Islet of Langerhans (tissue), 1 donor: ENCODE results near the gene SLC2A4RG.

ENCODE experiments used
- FAIRE-seq: peaks from one replicate; lab custom pipeline; 2011; peaks lifted over from hg19 to GRCh38; lab: Jason Lieb, UNC

The SLC2A4RG gene, protein sequence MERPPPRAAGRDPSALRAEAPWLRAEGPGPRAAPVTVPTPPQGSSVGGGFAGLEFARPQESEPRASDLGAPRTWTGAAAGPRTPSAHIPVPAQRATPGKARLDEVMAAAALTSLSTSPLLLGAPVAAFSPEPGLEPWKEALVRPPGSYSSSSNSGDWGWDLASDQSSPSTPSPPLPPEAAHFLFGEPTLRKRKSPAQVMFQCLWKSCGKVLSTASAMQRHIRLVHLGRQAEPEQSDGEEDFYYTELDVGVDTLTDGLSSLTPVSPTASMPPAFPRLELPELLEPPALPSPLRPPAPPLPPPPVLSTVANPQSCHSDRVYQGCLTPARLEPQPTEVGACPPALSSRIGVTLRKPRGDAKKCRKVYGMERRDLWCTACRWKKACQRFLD

DNA sequence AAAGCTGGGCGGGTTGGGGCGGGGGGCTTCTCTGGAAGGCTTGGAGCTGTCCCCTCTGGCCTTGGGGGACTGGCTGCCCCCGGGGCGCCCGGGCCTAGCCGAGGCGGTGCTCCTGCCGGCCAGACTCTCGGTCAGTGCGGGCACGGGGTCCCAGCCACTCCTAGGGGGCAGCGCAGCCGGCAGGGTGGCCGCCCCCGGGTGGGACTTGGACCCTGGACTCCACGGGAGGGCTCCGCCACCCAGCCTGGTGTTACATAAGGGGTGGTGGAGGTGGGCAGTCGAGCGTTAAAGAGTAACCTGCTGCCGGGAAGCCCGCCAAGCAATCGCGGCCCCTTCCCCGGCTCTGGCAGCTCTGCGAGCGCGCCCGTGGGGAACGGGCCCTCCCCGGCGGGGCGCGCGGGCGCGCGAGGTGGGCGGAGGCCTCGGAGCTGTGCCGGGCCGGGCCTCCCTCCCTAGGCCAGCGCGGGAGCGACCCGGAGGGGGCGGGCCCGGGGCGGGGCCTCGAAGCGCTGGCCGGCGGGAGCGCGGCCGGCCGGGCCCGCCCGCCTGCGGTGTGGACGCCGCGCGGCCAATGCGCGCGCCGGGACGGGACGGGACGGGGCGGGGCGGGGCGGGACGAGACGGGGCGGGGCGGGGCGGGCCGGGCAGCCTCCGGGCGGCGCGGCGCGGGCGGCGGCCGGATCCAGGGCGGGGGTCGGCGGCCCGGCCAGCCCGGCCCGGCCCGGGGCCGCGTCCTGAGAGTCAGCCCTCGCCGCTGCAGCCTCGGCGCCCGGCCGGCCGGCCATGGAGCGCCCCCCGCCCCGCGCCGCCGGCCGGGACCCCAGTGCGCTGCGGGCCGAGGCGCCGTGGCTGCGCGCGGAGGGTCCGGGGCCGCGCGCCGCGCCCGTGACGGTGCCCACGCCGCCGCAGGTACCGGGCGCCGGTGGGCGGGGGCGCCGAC is at the start of gene SLC2A4RG:
Gene SLC2A4RG (plus strand): TSS at position 647 of the 940 bp plus-strand sequence. CDS start 137 bp downstream, at position 784.
- no peak for FAIRE-seq

DNA sequence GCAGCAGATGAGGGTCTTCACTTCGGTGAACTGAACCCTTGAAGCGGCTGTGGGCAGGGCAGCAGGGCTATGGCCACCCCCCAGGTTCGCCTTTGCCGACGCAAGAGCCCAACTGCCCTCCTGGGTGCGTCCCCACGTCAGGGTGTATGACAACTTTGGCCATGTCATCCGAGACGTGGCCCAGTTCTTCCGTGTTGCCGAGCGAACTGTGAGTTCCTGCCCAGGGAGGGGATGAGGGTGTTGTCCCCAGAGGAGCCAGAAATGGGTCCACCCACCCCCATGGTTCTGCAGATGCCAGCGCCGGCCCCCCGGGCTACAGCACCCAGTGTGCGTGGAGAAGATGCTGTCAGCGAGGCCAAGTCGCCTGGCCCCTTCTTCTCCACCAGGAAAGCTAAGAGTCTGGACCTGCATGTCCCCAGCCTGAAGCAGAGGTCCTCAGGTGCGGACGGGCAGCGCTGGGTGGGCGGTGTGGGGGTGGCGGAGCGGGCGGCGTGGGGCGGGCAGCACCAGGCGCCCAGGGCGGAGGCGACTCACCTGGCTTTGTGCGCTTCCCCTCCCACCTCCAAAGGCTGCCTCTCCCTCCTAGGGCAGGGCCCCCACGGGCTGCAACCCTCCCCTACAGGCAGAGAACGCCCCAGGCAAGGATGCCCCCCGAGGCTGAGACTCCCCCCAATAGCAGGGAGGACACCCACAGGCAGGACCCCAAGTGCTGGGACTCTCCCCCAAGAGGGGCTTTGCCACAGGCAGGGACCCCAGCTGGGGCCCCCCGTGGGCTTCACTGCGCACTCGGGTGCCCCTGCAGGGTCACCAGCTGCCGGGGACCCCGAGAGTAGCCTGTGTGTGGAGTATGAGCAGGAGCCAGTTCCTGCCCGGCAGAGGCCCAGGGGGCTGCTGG is 49.3 kb upstream of the SLC2A4RG start:
- no peak for FAIRE-seq

DNA sequence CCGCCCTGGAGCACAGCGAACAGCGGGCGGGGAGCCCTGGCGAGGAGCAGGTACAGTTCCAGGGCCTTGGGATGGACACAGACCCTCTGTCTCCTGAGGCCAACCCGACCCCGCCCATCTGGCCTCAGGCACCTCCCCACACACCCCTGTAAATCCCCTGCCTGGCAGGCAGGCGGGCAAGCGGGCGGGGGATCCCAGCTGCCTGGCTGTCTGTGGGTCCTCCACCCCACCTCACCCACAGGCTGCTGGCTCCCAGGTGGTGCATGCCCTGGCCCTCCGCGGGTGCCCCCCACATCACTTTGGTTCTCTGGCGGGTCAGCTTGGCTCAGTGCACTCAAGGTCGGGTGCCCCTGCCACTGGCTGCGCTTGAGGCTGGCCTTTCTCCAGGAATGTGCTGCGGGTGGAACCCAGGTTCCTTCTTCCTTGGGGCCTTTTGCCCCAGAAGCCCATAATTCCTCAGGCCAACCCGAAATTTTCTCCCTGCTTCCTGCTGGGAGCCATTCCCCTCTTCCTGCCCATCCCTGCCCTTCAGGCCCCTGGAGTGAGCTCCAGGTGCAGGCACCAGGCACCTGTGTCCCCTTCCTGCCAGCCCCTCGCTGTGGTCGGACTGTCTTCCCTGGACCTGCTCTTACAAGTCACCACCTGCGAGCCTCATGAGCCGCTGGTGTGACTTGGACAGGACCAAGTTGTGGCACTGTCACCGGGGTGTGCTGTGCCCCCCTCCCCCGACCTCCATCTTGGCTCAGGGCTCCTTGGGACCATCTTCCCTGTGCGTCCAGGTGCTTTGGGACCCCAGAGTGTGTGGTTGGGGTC is 48.5 kb upstream of the SLC2A4RG start:
- FAIRE-seq: no peak

DNA sequence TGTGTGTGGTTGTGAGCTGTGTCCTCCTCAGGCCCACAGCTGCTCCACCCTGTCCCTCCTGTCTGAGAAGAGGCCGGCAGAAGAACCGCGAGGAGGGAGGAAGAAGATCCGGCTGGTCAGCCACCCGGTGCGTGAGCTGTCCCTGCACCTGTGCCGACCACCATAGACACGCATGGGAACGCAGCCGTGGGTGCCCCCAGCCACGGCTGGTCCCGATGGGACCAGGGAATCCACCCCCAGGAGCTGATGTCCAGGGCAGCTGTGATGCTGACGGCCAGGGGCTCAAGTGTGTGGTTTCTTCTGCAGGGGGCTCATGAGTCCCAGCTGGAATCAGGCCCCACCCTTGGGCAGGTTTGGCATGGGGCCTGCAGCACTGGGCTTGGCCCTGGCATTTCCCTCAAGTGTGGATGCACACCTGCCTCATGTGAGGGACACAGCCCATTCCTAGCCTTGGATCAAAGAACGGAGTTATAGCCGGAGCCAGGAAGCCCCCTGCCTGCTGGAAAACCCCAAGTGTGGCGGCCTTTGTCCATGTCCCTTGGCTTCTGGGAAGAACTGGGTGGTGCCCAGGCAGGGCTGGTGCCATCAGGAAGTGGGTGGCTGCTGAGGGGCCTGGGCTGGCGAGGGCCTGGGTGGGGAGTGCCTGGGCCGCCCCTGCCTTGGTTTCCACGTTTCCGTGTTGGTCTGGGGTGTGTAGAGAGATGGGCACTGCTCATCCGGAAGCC is 47.7 kb upstream of the SLC2A4RG start:
- FAIRE-seq: no peak

DNA sequence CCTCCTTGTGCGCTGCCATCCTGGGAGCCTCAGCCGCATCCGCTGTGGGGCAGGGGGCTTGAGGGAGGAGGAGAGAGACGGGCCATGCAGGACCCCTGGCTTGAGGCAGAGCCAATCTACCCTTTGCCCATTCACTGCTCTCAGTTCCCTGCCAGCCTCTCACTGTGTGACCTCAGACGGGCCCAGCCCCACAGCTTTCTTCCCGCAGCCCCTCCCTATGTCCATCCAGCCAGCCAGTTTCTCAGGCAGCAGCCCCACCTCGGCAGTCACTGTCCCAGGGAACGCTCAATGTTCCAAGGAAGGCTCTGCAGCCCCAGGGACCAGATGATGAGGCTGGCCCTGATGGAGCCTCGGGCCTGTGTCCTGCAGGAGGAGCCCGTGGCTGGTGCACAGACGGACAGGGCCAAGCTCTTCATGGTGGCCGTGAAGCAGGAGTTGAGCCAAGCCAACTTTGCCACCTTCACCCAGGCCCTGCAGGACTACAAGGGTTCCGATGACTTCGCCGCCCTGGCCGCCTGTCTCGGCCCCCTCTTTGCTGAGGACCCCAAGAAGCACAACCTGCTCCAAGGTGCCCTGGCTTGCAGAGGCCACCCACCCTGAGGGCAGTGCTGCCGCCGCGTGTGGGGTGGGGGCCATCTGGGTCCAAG is 47.0 kb upstream of the SLC2A4RG start:
- FAIRE-seq: no peak

DNA sequence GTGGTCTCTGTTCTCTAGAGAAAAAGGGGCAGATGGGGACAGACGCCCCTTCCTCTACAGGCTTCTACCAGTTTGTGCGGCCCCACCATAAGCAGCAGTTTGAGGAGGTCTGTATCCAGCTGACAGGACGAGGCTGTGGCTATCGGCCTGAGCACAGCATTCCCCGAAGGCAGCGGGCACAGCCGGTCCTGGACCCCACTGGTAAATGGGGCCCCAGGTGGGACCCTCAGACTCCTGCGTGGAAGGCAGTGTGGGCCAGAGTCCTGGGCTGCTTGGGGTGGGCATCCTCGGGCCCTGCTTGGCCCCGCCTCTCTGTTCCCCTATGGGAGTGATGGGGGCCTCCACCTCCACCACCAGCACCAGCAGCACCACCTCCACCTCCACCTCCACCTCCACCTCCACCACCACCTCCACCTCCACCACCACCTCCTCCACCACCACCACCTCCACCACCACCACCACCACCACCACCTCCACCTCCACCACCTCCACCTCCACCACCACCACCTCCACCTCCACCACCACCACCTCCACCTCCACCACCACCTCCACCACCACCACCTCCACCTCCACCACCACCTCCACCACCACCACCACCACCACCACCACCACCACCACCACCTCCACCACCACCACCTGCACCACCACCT is 46.4 kb upstream of the SLC2A4RG start:
- FAIRE-seq: no peak

DNA sequence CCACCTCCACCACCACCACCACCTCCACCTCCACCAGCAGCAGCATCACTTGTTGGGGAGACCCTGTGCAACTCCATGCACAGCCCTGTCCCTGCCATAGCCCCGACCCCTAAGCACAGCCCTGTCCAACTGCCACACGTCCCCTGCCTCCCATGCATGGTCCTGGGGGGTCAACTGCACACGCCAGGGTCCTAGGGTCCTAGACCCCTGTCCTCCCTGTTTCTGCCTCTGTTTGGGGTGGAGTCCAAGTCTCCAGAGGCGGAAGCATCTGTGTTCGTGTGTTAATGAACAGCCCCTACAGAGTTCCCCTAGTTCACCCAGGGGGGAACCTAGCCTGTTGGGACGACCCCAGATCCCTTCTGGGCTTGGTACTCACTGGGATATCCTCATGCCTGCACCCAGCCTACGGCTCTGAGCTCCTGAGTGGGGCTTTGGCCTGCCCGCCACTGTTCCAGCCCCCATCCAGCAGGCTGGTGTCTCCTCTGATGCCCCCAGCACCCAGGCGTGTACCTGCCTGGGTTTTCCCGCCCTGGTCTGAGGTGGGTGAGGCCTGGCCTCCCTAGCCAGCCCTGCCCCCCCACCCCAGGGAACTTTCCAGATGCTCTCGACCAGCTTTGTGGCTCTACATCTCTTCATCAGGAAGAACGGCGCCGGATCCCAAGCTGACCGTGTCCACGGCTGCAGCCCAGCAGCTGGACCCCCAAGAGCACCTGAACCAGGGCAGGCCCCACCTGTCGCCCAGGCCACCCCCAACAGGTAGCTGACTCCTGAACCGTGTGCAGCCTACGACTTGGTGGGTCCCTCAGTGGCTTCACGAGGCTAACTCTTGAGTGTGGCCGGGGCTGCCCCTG is 45.6 kb upstream of the SLC2A4RG start:
- FAIRE-seq: no peak

DNA sequence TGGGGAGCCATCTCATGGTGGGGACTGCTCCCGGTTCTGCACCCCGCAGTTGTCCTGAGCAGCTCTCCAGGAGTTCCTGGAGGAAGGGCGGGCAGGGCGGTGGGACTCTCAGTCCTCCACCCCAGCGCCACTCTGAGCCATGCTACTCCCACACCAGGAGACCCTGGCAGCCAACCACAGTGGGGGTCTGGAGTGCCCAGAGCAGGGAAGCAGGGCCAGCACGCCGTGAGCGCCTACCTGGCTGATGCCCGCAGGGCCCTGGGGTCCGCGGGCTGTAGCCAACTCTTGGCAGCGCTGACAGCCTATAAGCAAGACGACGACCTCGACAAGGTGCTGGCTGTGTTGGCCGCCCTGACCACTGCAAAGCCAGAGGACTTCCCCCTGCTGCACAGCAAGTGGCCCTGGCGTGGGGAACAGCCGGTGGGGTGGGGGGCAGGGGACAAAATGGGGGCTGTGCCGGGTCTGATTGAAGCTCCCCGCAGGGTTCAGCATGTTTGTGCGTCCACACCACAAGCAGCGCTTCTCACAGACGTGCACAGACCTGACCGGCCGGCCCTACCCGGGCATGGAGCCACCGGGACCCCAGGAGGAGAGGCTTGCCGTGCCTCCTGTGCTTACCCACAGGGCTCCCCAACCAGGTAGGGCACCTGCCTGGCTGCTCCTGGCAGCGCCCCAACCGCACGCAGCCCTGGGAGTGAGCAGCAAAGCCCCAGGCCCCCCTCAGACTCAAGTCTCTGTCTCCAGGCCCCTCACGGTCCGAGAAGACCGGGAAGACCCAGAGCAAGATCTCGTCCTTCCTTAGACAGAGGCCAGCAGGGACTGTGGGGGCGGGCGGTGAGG is 44.8 kb upstream of the SLC2A4RG start:
- FAIRE-seq: no peak

DNA sequence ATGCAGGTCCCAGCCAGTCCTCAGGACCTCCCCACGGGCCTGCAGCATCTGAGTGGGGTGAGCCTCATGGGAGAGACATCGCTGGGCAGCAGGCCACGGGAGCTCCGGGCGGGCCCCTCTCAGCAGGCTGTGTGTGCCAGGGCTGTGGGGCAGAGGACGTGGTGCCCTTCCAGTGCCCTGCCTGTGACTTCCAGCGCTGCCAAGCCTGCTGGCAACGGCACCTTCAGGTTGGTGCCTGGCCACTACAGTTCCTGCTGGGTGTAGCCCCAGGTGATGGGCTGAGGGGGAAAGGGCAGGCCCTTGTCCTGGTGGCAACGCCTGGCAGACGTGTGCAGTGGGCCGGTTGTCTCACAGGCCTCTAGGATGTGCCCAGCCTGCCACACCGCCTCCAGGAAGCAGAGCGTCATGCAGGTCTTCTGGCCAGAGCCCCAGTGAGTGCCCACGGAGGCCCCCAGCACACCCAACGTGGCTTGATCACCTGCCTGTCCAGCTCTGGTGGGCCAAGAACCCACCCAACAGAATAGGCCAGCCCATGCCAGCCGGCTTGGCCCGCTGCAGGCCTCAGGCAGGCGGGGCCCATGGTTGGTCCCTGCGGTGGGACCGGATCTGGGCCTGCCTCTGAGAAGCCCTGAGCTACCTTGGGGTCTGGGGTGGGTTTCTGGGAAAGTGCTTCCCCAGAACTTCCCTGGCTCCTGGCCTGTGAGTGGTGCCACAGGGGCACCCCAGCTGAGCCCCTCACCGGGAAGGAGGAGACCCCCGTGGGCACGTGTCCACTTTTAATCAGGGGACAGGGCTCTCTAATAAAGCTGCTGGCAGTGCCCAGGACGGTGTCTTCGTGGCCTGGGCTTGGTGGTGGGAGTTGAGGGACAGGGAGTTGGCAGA is 43.9 kb upstream of the SLC2A4RG start:
- no peak for FAIRE-seq

DNA sequence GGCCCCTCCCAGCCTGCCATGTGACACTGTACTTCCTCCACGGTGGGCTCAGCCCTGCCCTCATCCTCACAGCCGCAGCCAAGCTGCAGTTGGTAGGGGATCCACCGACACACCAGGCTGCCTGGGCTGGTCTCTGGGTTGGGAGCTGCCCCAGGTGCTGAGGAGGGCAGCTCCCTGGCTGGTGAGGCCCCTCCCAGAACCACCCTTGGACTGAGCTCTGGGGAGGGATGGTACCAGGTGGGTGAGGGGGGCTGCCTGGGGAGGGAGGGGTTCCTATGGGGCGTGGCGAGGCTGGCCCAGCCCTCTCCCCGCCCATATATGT is 43.3 kb upstream of the SLC2A4RG start:
- FAIRE-seq: no peak

DNA sequence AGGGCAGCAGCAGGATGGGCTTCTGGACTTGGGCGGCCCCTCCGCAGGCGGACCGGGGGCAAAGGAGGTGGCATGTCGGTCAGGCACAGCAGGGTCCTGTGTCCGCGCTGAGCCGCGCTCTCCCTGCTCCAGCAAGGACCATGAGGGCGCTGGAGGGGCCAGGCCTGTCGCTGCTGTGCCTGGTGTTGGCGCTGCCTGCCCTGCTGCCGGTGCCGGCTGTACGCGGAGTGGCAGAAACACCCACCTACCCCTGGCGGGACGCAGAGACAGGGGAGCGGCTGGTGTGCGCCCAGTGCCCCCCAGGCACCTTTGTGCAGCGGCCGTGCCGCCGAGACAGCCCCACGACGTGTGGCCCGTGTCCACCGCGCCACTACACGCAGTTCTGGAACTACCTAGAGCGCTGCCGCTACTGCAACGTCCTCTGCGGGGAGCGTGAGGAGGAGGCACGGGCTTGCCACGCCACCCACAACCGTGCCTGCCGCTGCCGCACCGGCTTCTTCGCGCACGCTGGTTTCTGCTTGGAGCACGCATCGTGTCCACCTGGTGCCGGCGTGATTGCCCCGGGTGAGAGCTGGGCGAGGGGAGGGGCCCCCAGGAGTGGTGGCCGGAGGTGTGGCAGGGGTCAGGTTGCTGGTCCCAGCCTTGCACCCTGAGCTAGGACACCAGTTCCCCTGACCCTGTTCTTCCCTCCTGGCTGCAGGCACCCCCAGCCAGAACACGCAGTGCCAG is 42.8 kb upstream of the SLC2A4RG start, which contains the start of gene TNFRSF6B:
Gene TNFRSF6B (plus strand): TSS at position 25 of the 729 bp plus-strand sequence. CDS start 116 bp downstream, at position 141.
- FAIRE-seq: no peak

DNA sequence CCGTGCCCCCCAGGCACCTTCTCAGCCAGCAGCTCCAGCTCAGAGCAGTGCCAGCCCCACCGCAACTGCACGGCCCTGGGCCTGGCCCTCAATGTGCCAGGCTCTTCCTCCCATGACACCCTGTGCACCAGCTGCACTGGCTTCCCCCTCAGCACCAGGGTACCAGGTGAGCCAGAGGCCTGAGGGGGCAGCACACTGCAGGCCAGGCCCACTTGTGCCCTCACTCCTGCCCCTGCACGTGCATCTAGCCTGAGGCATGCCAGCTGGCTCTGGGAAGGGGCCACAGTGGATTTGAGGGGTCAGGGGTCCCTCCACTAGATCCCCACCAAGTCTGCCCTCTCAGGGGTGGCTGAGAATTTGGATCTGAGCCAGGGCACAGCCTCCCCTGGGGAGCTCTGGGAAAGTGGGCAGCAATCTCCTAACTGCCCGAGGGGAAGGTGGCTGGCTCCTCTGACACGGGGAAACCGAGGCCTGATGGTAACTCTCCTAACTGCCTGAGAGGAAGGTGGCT is 42.2 kb upstream of the SLC2A4RG start:
- no peak for FAIRE-seq

DNA sequence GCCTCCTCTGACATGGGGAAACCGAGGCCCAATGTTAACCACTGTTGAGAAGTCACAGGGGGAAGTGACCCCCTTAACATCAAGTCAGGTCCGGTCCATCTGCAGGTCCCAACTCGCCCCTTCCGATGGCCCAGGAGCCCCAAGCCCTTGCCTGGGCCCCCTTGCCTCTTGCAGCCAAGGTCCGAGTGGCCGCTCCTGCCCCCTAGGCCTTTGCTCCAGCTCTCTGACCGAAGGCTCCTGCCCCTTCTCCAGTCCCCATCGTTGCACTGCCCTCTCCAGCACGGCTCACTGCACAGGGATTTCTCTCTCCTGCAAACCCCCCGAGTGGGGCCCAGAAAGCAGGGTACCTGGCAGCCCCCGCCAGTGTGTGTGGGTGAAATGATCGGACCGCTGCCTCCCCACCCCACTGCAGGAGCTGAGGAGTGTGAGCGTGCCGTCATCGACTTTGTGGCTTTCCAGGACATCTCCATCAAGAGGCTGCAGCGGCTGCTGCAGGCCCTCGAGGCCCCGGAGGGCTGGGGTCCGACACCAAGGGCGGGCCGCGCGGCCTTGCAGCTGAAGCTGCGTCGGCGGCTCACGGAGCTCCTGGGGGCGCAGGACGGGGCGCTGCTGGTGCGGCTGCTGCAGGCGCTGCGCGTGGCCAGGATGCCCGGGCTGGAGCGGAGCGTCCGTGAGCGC is 41.6 kb upstream of the SLC2A4RG start:
- FAIRE-seq: no peak

DNA sequence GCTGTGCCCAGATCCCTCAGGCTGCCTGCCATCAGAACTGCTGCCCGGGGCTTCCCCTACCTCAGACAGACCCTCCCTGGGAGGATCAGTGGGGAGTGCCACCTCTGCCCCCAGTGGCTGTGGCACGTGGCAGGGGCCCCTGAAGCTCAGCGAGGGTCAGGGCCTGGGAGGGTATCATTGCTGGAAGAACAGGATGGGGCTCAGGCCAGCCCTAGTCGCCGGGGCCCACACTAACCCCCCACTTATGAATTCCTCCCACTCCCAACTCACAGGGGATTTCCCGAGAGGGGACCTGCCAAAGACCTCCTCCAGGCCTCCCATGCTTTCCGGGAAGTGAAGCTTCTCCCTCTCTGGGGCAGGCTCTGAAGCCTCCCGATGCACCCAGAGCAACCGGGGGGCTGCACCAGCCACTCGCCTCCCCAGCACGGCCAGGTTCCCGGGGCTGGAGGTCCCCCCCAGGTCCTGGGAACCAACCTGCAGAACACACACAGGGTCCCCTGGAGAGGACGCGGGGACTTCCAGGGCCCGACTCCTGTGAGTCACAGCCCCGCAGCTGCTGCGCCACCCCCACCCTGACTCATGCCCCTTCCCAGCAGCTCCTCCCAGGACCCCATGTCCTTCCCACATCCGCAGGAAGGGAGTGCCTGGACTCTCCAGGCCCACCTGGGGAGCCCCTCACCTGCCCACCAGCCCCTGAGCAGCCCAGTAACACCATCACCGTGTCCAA is 40.7 kb upstream of the SLC2A4RG start:
- no peak for FAIRE-seq
